Measurements from ENCODE around the gene GGT5.
A peak's percentile ranks its signal among the peaks of the same experiment; 100 is the strongest.
"Not testable (repeated sequence)": the region's sequence is repeated elsewhere in the genome, so short reads cannot be mapped to it uniquely, and the experiment has no call there.

GGT5 gene

DNA sequence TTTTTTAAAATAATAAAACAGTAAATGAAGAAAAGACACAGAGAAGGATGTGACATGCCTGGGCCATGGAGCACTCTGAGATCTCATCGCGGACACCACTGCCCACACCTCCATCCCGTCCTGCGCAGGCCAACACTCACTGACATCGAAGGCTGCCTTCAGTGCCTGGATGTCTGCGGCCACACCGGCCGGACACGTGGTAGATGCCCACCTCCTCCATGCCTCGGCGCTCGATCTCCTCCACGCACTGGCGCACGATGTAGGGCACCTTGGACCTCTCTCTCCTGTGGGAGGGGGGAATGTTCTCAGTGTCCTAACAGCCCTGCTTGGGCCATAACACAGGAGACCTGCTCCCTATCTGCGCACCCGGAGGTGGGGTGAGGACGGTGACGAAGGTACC lies 18.6 kb upstream of the GGT5 start:
- DNase-seq (ENCODE audit: low read depth) = not testable (repeated sequence)

DNA sequence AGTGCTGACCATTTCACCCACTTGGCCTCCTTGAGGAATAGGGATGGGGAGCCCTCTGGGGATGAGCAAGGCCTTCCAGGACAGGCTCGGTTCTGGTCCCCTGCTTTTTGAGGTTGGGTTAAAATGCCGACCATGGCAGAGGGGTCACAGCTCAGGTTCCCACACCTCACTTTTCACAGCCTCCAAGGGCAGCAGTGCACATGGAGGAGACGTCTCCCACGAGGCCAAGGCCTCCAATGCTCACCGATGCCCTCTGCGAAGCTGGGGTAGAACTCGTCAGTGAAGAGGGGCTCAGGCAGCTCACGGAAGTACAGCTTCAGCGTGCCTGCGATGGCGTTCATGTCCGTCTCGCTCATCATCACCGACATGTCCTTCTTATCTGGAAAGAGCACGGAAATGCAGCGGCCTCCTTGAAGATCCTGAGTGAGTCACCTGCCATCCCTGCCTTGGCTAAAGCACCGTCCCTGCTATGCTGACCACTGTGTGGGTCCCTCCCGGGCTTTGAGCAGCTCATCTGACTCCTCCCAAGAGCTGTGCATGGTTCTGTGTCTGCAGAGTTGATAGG lies 17.4 kb upstream of the GGT5 start:
- not testable (repeated sequence) for DNase-seq (ENCODE audit: low read depth)

DNA sequence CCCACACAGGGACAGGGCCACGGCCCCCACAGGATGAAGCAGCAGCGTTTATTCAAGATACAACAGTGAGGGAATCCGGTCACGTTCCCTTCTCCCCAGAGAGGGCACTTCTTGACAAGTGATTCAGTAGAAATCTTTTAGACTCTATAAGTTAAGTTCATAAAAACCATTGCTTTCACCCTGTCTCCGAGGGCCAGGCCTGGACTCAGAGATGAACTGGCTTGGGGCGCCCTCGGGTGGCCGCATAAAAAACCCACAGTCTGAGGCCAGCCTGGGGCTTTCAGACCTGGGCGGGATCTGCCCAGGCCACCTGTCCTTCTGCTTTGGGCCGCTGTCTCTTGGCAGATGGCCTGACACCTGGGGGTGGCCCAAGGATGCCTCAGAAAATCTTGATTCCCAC lies 14.6 kb upstream of the GGT5 start:
- peak; percentile 32 for DNase-seq (ENCODE audit: low read depth)

DNA sequence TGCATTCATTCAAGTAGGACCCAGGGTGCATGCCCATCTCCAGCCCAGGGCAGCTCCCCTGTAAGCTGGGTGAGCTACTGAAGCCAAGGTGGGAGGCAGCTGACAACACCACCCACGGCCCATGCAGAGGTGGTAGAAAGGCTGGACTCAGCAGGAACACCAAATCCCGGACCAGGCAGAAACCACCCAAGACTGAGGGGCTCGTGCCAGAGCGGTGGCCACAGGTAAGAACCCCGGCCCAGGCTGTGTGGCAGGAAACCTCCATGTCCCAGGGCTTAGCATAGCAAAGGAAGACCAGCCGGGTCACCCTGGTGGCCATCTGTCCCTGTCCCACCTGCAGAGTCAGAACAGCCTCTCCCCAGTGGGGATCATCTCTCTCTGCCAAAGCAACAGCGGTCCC lies 11.9 kb upstream of the GGT5 start:
- DNase-seq (ENCODE audit: low read depth) = not testable (repeated sequence)

DNA sequence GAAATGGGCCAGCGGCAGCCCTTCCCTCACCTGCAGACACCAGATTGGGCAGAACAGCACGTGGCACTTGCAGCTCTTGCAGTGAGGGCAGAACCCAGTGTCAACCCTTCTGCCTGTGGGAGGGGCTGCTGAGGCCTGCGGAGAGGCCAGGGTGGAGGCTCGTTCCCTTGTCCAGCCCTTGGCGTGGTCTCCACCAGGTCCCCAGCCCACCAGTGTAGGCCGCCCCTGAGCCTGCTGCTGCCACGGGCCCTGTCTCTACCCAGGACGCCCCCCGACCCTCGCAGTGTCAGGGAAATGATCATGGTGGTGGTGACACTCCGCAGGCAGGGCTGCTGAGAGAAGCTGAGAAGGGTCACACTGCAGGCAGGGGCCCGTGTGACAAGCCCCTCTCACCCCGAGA lies 11.3 kb upstream of the GGT5 start:
- DNase-seq (ENCODE audit: low read depth) = not testable (repeated sequence)

DNA sequence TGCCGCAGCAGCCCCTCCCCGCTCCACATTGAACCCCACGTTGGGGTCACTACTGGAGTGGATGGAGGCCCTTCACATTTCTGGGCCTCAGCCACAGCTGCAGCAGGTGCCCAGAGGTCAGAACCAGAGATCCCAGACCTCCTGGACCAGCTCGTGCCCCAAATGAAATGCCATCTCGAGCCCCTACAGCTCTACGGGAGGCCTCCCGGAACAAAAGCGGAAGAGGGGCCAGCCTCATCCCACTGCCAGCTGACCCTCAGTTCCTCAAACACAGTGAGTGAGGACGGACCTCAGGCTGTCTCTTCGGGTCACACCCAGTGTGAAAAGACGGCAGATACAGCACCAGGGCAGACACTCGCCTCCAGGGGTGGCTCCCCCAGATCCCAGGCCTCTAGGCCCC lies 8.2 kb upstream of the GGT5 start:
- DNase-seq (ENCODE audit: low read depth) = not testable (repeated sequence)

DNA sequence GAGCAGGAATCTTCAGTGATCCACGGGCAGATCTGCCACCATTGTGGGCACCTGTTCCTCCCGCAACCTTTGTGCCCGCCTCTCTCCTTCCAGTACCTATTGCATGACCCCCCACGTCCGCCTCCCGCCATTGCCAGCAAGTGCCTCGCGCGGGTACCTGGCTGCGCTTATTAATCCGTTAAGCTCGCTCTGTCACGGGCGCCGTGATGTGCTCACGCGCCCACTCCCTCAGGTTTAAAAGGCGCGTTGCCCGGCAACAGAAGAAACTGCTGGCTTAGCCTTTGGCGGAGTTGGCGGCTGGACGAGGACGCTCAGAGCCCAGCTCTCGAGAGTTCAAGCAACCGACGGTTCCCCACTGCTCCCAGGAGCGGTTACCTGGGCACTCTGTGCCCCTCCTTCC lies 6.4 kb upstream of the GGT5 start:
- DNase-seq (ENCODE audit: low read depth) = not testable (repeated sequence)

DNA sequence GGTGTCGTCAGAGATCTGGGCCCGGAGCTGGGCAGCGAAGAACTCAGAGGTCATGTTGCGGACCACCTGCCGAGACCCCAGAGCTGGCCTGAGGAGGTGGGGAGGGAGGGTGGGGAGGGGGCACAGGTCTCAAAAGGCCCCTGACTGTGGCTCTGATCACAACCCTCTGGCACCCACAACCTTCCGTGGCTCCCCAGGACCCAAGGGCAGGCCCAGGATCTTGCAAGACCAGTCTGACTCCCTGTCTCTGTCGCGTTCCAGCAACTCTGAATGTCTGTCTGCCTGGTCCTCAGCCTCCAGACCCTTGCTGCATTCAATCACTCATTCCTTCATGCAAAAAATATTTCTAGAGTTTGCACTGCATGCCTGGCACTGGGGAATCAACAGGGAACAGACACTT lies 4.5 kb upstream of the GGT5 start:
- DNase-seq (ENCODE audit: low read depth) = not testable (repeated sequence)

DNA sequence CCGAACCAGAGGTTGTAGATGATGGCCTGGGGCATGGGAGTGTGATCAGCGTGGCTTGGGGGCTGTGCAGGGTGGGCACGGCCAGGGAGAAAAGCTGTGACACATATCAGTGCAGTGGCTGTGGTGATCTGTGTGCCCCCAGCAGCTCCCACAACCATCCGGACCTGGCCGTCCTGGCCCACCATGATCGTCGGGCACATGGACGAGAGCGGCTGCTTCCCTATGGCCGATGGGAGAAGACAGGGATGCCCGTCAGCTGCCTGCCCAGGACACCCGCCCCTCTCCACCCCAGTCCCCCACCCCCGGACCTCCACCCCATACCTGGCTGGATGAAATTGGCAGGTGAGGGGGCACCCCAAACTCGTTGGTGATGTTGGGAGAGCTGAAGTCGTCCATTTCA lies 3.7 kb upstream of the GGT5 start:
- DNase-seq (ENCODE audit: low read depth) = not testable (repeated sequence)

DNA sequence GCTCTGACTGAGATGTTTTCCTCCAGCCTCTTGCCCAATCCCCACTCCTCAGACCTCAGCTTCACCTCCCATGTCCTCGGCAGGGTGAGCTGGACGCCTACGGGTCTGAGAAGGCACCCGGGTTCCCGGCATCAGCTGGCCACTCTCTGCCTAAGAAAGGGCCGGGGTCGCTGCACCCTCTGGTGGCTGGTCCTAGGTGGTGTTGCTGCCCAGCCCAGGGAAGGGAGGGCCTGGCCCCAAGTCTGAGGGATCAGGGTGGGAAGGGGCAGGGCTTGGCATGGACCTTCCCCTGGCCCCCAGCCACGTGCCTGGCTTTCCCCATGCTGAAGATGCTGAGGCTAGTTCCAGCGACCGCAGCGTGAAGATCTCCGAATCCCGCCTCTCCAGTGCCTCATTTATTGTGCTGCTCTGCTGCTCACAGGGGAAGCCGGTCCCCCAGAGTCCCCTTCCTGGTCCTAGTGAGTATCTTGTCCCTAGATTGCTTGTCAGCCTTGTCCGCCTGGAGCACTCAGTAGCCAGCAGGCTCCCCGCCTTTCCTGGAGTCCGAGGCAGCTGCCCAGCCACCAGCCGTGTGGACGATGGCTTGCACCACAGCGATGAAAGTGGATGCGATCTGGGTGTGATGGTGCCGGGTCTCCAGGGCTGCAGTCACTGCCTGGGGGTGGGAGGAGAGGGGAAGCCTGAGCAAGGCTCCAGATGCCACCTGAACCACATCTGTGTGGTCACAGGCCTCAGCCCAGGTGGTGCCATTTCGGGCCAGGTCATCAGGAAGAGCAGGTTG lies 2.9 kb upstream of the GGT5 start:
- peak; percentile 20 for DNase-seq (ENCODE audit: low read depth)

DNA sequence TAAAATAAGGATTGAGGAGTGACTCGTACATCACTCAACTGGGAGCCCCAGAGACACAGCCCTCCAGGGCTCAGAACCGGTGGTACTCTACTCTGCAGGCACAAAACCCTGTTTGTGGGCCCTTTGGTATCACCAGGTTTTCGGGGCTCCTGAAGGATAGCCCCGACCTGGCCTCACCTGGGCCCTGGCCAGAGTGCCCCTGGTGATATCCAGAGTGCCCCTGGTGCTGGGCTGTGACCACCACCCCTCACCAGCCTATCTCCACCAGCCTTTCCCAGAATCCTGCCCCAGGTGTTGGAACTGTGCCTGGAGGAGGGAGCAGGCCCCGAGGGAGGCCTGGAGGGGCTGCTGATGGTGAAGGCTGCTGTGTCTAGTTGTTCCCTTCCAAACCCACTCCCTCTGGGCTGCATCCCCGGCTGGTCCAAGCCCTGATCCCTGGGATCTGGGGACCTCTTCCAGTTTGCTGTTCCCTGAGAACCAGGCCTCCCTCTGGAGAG lies 2.2 kb upstream of the GGT5 start:
- DNase-seq (ENCODE audit: low read depth) = no peak

DNA sequence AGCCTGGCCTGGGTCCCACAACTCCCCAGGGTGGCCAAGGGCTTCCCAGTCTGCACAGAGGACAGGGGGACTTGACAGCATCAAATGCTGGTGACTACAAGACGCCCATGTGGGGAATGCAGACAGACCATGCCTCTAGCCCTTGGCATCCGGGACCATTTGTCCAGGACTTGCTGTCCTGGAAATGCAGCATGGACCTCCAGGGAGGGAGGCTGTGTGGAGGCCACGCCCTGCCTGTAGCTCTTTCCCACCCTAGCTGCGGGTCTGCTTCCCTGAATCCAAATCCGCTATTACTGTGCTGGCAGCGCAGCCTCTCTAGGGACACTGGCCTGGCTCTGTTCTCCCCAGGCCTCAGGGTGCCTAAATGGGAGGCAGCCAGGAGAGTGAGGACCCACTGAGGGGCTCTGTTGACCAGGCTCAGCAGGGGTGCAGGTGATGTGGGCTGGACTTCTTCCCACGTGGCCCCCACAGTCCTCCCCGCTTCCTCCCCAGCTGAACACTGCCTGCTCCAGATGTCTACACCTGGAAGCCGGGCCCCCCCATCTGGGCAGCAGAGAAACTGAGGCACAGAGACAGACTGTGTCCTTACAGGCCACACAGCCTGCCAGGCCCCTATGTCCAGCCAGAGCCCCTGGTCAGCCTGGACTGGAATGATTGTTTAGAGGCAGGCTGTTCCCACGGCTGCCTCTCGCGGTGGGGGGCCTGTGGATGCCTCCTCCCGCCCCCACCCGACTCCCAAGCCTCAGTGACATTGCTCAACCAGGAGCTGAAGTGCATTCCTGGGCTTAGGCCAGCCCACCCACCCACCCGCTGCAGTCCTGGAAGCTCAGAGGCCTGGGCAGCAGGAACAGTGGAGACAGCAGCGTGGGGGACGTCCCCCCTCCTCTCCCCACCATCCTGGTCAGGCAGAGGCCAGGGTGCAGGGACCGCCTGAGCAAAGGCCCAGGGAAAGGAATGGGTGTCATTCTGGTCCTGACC lies 991 bp upstream of the GGT5 start:
- DNase-seq (ENCODE audit: low read depth) = not testable (repeated sequence)

DNA sequence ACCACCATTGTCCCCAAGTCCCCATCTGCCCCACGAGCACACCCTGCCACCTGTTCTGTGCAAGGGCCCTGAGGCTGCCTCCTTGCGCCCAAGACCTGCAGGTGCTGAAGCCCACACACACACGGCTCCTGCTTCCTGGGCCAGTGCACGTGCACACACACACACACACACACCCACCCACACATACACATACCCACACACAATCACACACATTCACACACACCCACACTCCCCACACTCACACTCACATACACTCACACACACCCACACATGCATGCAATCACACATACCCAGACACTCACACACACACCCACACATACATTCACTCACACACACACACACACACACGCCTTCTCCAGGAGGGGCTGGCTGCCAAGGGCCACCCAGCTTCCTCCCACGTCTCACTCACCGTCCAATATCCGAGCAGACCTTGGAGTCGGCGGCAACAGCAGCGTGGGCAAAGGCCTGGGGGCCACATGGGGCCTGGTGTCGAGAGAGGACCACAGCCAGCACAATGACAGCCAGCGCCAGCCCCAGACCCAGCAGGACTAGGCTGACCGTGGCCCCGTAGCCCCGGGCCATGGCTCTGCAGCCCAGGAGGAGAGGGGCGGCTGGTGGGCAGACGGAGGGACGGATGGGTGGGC lies 616 bp downstream of the GGT5 start:
- DNase-seq (ENCODE audit: low read depth) = no peak

DNA sequence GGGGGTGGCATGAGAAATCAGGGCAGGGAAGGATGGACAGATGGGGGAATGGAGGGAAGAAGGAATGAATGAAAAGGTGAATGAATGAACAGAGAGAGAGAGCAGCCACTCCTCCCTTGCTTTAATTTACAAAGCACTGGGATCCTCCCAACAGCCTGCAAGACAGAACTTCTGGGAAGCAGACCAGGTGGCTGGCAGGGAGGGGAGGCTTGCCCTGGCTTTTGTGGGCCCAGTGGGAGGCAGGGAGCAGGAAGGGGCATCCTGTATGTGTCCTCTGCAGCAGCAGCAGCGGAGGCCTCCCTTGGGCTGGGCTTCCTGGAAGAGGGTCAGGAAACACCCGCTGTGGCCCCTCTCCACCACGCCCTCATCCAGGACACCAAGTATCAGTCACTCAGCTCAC lies 1.5 kb downstream of the GGT5 start:
- not testable (repeated sequence) for DNase-seq (ENCODE audit: low read depth)

DNA sequence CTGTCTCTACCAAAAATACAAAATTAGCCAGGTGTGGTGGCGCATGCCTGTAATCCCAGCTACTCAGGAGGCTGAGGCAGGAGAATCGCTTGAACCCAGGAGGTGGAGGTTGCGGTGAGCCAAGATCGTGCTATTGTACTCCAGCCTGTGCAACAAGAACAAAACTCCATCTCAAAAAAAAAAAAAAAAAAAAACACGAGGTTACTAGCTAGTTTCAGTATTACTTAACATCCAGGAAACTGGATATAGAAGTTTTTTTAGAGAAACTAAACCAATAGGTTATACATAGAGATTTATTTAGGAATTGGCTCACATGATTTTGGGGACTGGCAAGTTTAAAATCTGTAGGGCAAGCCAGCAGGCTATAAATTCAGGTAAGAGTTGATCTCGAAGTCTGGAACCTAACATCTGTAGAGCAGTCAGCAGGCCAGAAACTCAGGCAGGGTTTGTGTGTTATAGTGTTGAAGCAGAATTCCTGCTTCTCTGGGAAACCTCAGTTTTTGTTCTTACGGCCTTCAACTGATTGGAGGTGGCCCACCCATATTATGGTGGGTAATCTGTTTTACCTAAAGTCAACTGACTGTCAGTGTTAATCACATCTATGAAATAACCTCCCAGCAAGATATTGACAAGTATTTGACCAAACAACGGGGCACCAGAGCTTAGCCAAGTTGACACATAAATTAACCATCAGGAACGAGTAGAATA lies 3.7 kb downstream of the GGT5 start:
- not testable (repeated sequence) for DNase-seq (ENCODE audit: low read depth)

DNA sequence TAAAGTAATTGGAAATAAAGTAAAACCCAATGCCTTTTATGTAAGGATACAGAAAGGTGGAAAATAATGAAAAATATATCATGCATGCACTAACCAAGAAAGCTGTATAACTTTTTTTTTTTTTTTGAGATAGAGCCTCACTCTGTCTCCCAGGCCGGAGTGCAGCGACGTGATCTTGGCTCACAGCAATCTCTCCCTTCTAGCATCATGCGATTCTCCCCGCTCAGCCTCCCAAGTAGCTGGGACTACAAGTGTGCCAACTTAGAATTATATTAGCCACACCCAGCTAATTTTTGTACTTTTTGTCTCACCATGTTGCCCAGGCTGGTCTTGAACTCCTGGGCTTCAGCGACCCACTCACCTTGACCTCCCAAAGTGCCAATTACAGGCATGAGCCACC lies 4.5 kb downstream of the GGT5 start:
- DNase-seq (ENCODE audit: low read depth) = no peak

DNA sequence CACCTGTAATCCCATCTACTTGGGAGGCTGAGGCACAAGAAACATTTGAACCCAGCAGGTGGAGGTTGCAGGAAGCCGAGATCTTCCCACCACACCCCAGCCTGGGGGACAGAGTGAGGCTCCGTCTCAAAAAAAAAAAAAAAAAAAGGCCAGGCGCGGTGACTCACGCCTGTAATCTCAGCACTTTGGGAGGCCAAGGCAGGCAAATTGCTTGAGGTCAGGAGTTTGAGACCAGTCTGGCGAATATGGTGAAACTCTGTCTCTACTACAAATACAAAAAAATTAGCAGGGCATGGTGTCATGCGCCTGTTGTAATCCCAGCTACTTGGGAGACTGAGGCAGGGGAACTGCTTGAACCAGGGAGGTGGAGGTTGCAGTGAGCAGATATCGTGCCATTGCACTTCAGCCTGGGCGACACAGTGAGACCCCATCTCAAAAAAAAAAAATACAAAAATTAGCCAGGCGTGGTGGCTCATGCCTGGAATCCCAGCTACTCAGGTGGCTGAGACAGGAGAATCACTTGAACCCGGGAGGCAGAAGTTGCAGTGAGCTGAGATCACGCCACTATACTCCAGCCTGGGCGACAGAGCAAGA lies 6.7 kb downstream of the GGT5 start:
- DNase-seq (ENCODE audit: low read depth) = not testable (repeated sequence)

DNA sequence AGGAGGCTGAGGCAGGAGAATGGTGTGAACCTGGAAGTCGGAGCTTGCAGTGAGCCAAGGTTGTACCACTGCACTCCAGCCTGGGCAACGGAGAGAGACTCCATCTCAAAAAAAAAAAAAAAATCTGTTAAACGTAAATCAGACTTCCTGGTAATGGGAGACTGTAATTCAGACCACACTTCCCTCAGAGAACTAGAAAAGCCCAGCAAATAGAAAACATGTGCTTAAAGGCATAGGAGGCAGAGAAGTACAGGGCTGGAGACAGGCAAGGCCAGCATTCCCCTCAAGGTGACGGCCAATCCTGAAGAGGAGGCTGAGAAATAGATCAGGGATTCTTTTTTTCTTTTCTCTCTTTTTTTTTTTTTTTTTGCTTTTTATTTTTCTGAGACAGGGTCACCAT lies 8.2 kb downstream of the GGT5 start:
- DNase-seq (ENCODE audit: low read depth) = no peak

DNA sequence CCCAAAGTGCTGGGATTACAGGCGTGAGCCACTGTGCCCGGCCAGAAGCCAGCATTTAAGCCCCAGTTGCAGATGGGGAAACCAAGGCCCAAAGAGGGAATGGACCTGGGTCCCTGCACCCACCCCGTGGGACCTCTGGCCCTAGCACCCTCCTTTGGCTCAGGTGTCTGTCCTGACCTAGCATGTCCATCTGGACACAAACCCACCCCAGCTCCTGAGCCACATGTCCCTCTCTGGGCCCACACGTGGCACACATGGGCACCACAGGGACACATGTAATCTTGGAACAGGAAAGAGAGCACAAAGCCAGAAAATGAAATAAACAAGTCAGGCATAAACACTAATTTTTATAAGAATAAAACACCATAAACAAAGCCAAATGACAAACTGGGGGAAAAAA lies 9.6 kb downstream of the GGT5 start:
- no peak for DNase-seq (ENCODE audit: low read depth)

DNA sequence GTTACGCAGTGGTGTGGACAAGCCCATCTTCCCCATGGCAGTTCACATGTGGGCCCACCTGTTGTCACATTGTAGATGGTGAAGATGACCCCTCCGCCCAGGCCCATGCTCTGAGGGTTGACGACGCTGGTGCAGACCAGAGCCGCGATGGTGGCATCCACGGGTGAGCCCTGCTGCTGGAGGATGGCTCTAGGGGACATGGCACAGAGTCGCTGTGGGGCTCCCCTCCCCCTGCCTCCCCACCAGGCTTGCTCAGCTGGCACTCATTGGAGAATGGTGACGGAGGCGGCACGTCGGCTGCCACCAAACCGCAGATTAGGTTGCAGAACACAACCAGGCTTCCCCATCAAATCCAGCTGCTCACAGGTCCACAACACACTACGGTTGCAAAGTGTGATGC lies 11.1 kb downstream of the GGT5 start:
- no peak for DNase-seq (ENCODE audit: low read depth)

DNA sequence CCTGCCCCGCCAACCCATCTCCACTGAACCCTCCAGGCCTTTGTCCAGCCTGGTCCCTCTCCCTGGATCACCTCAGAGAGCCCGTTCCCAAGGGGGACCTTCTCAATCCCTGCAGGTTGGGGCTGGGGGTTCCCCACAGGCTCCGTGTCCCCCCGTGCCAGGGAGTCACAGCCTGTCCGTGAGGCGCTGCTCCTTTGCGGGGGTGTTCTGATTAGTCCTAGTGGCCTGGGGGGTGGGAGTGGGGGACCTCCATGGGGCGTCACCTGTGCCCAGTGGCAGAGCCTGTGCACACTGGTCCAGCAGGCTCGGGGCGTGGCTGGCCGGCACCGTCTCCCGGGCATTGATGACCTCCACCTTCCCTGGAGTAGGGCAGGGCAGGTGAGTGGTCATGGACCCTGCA lies 11.6 kb downstream of the GGT5 start:
- DNase-seq (ENCODE audit: low read depth) = no peak

Measured in stimulated activated CD8-positive, alpha-beta memory T cell treated with anti-CD3 and anti-CD28 coated beads, Interleukin-12 subunit alpha, Interleukin-12 subunit beta, amount 100 ng/mL, for 4 hours (primary cell).